DMS153 treated with DMSO at 0.1 percent for 48 hours (cell line): ENCODE measurements around the gene MAGEA1.
"Not testable (repeated sequence)": the region's sequence is repeated elsewhere in the genome, so short reads cannot be mapped to it uniquely, and the experiment has no call there.

Source experiments
- DNase-seq: peaks from one replicate; lab custom pipeline; 2025; ENCODE audit not compliant: unreplicated experiment; lab: John Stamatoyannopoulos, UW

The MAGEA1 gene, protein sequence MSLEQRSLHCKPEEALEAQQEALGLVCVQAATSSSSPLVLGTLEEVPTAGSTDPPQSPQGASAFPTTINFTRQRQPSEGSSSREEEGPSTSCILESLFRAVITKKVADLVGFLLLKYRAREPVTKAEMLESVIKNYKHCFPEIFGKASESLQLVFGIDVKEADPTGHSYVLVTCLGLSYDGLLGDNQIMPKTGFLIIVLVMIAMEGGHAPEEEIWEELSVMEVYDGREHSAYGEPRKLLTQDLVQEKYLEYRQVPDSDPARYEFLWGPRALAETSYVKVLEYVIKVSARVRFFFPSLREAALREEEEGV

DNA sequence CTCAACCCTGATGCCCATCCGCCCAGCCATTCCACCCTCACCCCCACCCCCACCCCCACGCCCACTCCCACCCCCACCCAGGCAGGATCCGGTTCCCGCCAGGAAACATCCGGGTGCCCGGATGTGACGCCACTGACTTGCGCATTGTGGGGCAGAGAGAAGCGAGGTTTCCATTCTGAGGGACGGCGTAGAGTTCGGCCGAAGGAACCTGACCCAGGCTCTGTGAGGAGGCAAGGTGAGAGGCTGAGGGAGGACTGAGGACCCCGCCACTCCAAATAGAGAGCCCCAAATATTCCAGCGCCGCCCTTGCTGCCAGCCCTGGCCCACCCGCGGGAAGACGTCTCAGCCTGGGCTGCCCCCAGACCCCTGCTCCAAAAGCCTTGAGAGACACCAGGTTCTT lies at the start of gene MAGEA1:
Gene MAGEA1 (plus strand): TSS at position 154 of the 400 bp plus-strand sequence. CDS start 3,106 bp downstream, outside the sequence.
- DNase-seq: no peak

DNA sequence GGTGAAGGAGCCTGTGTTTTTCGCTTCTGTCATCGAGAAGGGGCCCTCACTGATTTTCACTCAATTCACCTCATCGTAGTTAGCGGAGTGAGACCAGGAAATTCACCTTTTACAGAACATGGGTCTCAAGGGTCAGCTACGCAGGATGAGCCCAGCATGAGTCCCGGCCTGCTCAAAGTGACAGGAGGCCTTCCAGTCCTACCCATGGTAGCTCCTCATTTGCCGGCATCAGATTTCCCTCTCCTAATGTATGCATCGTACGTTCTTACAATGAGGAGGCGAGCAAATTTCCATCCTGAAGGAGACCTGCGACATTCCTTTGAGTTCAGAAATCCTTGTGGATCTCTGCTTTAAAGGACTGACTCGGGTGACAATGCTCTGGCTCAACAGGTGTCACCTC lies 46.2 kb upstream of the MAGEA1 start:
- DNase-seq: not testable (repeated sequence)

DNA sequence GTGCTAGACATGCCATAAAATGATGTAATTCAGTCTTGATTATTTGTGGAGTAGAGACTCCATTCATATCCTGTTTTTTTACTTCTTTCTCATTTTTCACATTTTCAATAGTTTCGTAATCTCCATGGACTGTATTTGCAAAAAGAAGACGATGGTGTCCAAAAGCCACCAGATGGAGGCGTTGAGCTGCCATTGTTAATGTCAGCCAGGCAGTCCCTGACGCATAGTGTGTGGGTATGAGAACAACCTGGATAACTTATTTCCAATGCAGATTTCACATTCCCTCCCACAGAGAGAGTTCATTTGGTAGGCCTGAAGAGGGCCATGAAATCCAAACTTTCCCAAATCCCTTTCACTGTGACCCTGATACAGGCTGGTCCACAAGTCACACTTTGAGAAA lies 40.0 kb upstream of the MAGEA1 start:
- DNase-seq: not testable (repeated sequence)

DNA sequence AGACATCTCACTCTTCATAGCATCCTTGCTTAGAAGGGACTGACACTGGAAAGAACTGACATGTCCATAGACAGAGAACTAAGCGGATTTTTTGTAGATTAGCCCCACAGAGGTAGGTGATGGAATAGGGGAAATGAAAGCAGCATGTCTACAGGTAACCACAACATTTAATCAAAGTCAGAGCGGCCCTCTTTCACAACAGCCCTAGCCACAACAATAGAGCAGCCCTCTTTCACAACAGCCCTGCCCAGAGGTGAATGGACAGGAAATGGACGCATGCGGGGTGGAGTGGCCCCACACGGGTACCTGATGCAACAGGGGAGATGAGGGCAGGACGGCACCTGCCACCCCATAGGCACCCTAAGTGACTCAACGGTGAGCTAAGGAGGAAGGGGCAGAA lies 32.8 kb upstream of the MAGEA1 start:
- not testable (repeated sequence) for DNase-seq

DNA sequence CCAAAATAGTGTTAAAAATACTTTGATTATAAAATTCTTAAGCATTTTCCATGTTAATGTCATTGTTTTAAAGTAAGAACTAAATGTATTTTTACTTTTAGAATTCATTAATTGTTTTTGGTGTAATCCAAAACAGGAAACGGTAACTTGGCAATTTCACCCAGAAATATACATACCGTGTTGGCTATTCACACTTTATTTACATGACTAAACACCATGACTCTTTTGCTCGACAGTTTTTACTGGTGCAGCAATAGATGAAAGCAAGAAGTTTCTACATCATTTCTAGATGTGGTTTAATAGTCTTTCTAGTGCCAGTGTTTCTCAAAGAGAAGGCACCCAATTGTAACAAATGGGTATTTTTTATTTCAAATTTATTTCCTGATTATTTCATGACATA lies 25.6 kb upstream of the MAGEA1 start:
- DNase-seq: no peak

DNA sequence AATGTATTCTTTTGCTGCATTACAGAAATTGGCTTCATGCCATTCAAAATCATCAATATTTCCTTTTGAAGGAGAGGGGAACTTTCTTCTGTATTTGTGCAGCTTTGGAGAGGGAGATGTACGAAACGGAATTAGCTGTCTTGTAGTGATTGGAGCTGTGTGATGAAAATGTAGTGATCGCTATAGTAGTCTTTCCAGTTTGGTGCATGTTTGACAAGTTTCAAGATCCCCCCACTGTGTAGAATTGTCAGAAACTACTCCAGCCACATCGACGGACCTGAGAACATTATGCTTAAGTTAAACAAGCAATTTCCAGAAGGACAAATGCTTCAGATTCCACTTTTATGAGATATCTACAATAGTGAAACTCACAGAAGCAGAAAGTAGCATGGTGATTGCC lies 21.6 kb upstream of the MAGEA1 start:
- DNase-seq: no peak

DNA sequence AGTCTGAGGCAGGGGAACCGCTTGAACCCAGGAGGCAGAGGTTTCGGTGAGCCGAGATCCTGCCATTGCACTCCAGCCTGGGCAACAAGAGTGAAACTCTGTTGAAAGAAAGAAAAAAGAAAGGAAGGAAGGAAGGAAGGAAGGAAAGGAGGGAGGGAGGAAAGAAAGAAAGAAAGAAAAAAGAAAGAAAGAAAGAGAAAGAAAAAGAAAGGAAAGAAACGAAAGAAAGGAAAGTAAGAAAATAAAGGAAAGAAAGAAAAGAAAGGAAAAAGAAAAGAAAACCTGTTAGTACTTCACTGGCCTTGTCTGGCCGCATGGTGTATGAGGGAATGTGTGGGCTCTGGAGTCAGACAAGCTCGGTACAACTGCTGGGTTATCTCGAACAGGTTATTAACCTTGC lies 20.8 kb upstream of the MAGEA1 start:
- DNase-seq: no peak

DNA sequence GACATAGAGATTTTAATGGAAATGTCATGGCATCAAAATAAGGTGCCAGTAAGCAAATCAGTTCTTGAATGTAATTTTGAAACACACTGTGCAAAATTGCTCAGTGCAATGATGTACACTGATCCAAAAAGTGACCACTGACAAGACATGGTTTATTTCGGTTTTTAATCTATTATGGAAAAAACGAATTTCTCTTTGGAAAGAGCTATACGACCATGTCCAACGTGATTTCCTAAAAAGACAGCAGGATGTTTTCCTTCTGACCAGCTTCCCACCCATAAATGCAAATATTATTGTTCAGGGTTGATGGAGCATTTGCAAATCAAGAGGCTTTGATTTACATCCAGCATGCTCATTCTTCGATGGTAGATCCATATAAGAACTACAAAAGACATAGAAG lies 17.1 kb upstream of the MAGEA1 start:
- DNase-seq: no peak

DNA sequence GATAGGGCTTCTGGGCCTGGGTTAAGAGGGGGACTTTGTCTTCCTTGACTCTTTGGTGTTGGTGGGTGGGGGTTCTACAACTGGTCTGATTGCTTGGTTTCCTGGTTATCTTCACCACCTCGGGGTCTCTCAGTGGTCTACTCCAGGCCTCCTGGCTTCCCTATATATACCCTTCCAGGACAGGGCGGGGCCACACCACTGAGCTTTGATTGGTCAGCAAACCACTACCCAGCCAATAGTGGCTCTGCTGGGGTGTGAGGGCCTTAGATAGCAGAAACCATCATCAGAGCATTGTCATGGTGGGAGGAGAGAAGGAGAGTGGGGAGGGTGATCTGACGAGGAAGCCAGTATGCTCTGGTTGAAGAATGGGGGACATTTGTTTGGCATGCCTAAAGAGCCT lies 14.4 kb upstream of the MAGEA1 start:
- DNase-seq: no peak

DNA sequence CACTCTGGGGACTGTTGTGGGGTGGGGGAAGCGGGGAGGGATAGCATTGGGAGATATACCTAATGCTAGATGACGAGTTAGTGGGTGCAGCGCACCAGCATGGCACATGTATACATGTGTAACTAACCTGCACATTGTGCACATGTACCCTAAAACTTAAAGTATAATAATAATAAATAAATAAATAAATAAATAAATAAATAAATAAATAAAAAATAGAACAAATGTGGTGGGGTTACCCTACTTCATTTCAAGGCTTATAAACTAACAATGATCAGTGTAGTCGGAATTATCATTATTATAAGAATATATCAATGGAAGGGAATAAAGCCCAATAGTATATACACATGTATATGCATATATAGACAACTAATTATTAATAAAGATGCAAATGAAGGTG lies 10.7 kb upstream of the MAGEA1 start:
- DNase-seq: not testable (repeated sequence)

DNA sequence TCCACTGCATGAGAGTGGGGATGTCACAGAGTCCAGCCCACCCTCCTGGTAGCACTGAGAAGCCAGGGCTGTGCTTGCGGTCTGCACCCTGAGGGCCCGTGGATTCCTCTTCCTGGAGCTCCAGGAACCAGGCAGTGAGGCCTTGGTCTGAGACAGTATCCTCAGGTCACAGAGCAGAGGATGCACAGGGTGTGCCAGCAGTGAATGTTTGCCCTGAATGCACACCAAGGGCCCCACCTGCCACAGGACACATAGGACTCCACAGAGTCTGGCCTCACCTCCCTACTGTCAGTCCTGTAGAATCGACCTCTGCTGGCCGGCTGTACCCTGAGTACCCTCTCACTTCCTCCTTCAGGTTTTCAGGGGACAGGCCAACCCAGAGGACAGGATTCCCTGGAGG lies 2.7 kb downstream of the MAGEA1 start:
- DNase-seq: no peak

DNA sequence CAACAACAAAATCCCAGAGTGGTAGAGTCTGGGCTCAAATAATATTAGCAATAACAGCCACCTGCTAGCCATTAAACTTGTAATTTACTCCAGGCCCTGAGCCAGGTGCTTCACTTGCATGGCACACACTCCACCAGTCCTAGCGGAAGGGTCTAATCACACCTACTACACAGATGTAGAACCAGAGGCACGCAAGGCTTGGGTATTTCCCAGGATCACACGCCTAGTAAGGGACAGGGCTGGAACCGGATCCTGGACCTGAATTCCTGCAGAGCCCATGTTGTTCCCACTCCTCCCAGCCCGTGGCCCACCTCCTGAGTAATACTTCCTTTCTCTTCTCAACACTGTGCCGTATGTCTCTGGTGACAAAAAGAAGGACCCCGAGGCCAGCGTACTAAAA lies 5.7 kb downstream of the MAGEA1 start:
- peak; percentile 11 for DNase-seq

DNA sequence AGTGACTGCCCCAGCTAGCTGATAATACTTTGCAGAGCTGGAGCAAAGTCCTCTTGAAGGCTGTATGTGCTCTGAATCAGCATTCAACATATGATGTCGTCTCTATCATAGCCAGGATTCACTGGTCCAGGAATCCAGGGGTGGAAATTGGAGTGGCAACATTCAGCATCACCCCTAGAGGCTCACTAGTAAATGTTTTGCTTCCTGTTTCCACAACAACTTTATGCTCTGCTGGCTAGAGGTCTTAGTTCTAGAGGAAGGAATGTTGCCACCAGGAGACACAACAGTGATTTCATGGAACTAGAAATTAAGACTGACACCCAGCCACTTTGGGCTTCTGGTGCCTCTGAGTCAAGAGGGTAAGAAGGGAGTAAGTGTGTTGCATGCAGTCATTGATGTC lies 11.3 kb downstream of the MAGEA1 start:
- no peak for DNase-seq

DNA sequence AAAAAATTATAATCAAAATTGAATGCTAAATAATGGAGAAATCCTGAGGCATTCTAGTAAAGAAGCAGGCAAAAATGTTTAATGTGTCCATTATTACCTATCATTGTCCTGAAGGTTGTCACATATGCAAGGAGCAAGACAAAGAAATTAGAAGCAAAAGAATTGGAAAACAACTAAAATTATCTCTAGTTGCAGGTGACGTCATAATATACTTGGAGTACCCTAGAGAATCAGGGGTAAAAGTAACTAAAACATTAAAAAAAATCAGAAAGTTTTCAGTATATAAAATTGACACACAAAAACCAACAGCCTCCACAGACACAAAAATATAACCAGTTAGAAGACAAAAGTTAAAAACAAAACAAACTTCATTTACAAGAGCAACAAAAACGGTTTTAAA lies 21.4 kb downstream of the MAGEA1 start:
- DNase-seq: no peak

DNA sequence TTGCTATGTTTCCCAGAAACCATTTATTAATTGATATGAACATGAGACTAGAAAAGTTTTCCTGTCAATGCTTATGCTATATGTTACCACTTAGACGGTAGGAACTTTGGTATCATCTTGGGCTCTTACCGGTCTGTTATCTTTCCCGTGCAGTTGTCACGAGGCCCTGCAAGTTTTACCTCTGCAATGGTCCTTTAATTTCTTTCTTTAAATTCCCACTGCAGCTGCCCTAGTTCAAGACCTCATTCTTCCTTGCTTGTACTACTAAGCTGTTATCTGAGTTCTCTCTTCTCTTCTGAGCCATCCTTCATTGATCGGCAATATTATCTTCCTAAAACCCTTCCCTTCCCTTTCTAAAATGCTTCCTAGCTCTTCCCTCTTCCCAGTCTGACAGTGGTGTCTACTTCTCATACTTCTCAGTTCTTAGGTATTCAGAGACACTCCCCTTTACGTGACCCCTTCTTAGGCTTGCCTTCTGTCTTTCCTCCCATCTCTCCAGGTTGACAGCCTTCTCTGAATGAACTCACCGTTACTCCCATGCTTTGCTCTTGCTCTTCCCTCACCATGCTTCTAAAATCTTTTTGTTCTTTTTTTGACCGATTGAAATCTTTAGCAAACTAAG lies 27.5 kb downstream of the MAGEA1 start:
- no peak for DNase-seq

DNA sequence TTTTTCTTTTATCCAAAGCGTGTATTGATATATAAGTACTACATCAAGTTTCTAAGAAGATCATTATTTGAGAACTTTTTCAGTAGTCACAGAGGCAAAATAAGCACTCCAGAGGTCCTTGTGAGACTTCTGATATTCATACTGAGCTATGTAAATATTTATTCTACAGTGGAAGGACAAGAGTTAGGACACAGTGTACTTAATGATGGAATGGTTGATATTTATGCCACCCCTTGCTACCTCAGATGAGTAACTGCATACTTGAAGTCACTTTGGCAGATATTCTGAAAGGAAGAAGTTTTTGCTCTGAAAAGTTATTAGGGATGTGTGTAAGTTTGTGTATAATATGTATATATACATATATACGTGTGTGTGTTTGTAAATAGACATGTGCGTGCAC lies 30.3 kb downstream of the MAGEA1 start:
- no peak for DNase-seq

DNA sequence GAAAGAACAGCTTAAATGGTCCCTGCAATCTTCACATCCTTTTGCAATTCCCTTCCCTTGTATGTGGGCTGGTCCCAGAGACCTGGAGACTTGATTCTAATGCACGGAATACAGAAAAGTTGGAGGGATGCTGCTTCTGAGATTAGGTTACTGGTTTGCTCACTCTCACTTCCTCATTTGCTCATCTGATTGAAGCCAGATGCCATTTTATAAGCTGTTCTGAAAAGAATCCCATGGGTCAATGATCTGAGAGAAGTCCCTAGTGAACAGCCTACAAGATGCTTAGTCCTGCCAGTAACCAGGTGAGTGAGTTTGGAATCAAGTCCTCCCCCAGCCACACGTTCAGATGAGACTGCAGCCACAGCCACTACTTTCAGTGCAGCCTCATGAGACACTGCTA lies 35.9 kb downstream of the MAGEA1 start:
- DNase-seq: no peak

DNA sequence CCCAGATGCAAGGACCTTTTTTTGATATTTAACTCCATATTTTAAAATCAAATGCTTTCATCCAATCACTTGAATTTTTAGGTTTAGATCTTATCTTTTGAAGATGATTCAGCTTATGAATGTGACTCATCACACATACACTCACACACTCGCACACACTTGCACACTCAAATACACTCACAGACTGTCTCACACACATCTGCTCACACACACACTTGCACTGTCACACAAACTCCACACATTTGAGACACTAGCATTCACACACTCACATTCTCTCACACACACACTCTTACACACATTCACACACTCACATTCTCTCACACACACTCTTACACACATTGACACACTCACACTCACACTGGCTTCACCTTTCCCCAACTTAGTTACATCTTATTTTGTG lies 37.8 kb downstream of the MAGEA1 start:
- DNase-seq: no peak

DNA sequence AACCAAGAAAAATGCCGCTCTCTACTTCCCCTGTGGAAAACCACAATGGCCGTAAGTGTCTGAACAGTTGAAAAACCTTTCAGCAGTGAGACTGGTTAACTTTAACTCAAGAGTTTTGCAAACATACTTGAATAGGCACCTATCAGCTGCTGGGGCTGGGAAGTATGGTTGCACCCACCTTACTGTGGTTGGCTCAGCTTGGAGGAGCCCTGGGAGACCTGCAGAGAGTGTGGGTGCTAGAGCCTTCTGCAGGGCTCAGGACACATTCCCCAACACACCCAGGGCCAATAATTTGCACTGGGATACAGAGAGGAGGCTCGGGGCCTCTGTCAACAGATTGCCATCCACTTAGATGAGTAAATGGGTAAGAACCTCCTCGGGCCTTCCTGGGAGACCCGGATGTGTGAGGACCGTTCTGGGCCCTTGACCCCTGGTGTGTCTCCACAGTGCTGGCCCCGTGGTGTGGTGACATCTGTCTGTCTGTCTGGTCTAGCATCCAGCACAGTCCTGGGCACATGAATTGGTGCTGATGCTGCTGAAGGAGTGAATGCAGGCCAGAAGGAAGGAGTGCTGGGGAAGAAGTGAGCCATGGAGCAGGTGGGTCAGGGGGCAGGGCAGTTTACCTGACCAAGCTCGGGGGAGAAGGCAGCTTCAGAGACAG lies 46.5 kb downstream of the MAGEA1 start:
- no peak for DNase-seq

DNA sequence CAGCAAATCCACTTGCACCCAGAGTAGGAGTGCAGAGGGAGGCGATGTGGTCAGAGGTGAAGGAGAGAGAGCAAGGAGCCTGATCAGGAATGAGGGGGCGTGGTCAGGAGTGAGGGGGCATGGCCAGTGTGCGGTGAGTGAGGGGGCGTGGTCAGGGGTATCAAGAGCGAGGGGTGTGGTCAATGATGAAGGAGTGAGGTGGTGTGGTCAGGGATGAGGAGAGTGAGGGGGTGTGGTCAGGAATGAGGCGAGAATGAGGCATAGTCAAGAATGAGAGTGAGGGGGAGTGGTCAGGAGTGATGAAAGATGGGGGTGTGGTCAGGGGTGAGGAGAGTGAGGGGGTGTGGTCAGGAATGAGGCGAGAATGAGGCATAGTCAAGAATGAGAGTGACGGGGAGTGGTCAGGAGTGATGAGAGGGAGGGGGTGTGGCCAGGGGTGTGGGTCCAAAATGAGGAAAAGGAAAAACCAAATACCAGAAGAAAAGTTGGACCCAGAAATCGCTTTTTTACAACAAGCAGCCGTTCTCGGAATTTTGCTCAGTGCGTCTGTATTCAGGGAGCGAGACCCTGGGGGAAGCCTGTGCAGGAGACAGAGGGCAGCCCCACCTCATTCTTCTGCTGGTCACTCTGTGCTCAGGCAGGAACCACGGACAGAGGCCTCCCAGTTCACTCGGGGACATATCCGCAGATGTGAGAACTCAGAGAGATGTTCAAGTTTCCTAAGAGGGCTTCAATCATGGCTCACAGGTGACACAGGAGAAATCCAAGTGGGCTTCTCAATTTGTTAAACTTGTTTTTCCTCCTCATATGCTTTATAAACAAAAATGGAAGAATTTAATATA lies 47.5 kb downstream of the MAGEA1 start:
- DNase-seq: no peak
